SK-N-SH (cell line): ENCODE measurements around the gene CNPY2. TPM values are rescaled to one million over a fixed set of nuclear protein-coding genes. Genes with fewer than 3 reads are reported as not detected.

Experiments used
- CTCF ChIA-PET: fragments of 300-600, 350-600 bp; formaldehyde crosslinking; extraction: SDS; loops from one replicate; lab custom pipeline; 2021; lab: Yijun Ruan, JAX
- POLR2A ChIA-PET: fragments of 350-600 bp; sonication (Branson Sonifier 250); formaldehyde crosslinking; extraction: SDS; loops from one replicate; lab custom pipeline; 2020; ENCODE audit warnings: antibody characterized with exemption, inconsistent platforms; lab: Yijun Ruan, JAX
- DNase-seq: peaks from one replicate; pipeline ENCODE4 v3.0.0; 2012
- H2AFZ ChIP-seq: fragments of 200-600 bp; sonication (generic); 2 replicates; pipeline ENCODE4 v1.8.1; 2016; ENCODE audit warnings: antibody characterized with exemption, mild to moderate bottlenecking, low read depth
- H3F3A ChIP-seq: fragments of 200-600 bp; sonication (generic); replicated peaks from 2 replicates; pipeline ENCODE3; 2016; ENCODE audit warnings: antibody characterized with exemption, mild to moderate bottlenecking; ENCODE audit not compliant: insufficient read depth
- H3K27ac ChIP-seq, 2 experiments: fragments of 200-500 bp in 1 of 2; fragments of 200-600 bp in 1 of 2; sonication (Bioruptor generic) in 1 of 2; sonication (generic), shearing (Covaris generic) in 1 of 2; 2 replicates each; pipeline versions ENCODE4 v1.5.1 to v1.6.1; 2014 to 2016; ENCODE audit warnings: low read depth in 2 of 2, inconsistent platforms in 1 of 2, low read length in 1 of 2, mild to moderate bottlenecking in 1 of 2, mixed read lengths in 1 of 2
- H3K27me3 ChIP-seq: fragments of 200-600 bp; sonication (generic), shearing (Covaris generic); 2 replicates; pipeline ENCODE4 v1.6.1; 2016; ENCODE audit warnings: mixed run types; ENCODE audit not compliant: insufficient read depth
- H3K36me3 ChIP-seq, 2 experiments: fragments of 200-500 bp in 1 of 2; fragments of 200-600 bp in 1 of 2; sonication (Bioruptor generic) in 1 of 2; sonication (generic) in 1 of 2; replicated peaks in 1 of 2; 2 replicates each; pipeline versions ENCODE3 to v1.5.1; 2014 to 2016; ENCODE audit warnings: low read length in 1 of 2, mild to moderate bottlenecking in 1 of 2; ENCODE audit not compliant: insufficient read depth in 2 of 2, control insufficient read depth in 1 of 2
- H3K4me1 ChIP-seq, 2 experiments: fragments of 200-500 bp in 1 of 2; fragments of 200-600 bp in 1 of 2; sonication (Bioruptor generic) in 1 of 2; sonication (generic), shearing (Covaris generic) in 1 of 2; 2 replicates each; pipeline versions ENCODE4 v1.5.1 to v1.6.1; 2014 to 2016; ENCODE audit warnings: low read depth in 1 of 2, low read length in 1 of 2, mixed run types in 1 of 2; ENCODE audit not compliant: insufficient read depth in 2 of 2, control insufficient read depth in 1 of 2
- H3K4me2 ChIP-seq: fragments of 200-600 bp; sonication (generic), shearing (Covaris generic); 2 replicates; pipeline ENCODE4 v1.6.1; 2017; ENCODE audit warnings: mixed run types
- H3K4me3 ChIP-seq, 2 experiments: fragments of 200-500 bp in 1 of 2; fragments of 200-600 bp in 1 of 2; sonication (Bioruptor generic) in 1 of 2; sonication (generic), shearing (Covaris generic) in 1 of 2; 2 replicates each; pipeline versions ENCODE4 v1.5.1 to v1.8.1; 2014 to 2016; ENCODE audit warnings: low read depth in 2 of 2, inconsistent platforms in 1 of 2, low read length in 1 of 2, mild to moderate bottlenecking in 1 of 2, mixed read lengths in 1 of 2, moderate library complexity in 1 of 2
- H3K79me2 ChIP-seq: fragments of 200-600 bp; sonication (generic); 2 replicates; pipeline ENCODE4 v1.8.1; 2017; ENCODE audit warnings: mild to moderate bottlenecking; ENCODE audit not compliant: insufficient read depth
- H3K9ac ChIP-seq: fragments of 200-600 bp; sonication (generic); 2 replicates; pipeline ENCODE4 v1.6.1; 2017; ENCODE audit warnings: mixed run types
- H3K9me2 ChIP-seq: fragments of 200-600 bp; sonication (generic); 2 replicates; pipeline ENCODE4 v1.6.1; 2017; ENCODE audit warnings: mixed run types
- H3K9me3 ChIP-seq: fragments of 200-600 bp; sonication (generic); 2 replicates; pipeline ENCODE4 v1.6.1; 2017; ENCODE audit warnings: mixed run types, mild to moderate bottlenecking, moderate library complexity
- H4K20me1 ChIP-seq: fragments of 200-600 bp; sonication (generic); 2 replicates; pipeline ENCODE4 v1.6.1; 2017; ENCODE audit warnings: mild to moderate bottlenecking, mixed run types; ENCODE audit not compliant: insufficient read depth
- CHD2 ChIP-seq: fragments of 150-350 bp; IDR thresholded peaks from 2 replicates; pipeline ENCODE4 v1.6.1; 2018; ENCODE audit warnings: low read length; ENCODE audit not compliant: partially characterized antibody
- CTCF ChIP-seq: fragments of 200-600 bp; sonication (generic); IDR thresholded peaks from 2 replicates; pipeline ENCODE4 v1.6.1; 2017; ENCODE audit warnings: antibody characterized with exemption, mild to moderate bottlenecking, moderate library complexity
- ELF1 ChIP-seq: IDR thresholded peaks from 2 replicates; pipeline ENCODE4 v1.4.0; 2012
- EZH2phosphoT487 ChIP-seq: fragments of 200-600 bp; sonication (generic); IDR thresholded peaks from 2 replicates; pipeline ENCODE4 v1.6.1; 2017; ENCODE audit warnings: low read depth, mixed run types, mild to moderate bottlenecking, antibody characterized with exemption, moderate library complexity, borderline replicate concordance
- FOSL2 ChIP-seq: IDR thresholded peaks from 2 replicates; pipeline ENCODE4 v1.4.0; 2012; ENCODE audit warnings: low read depth, mild to moderate bottlenecking, moderate library complexity, borderline replicate concordance
- FOXJ3 ChIP-seq: sonication (generic); formaldehyde crosslinking; IDR thresholded peaks from 2 replicates; pipeline ENCODE4 v1.5.1; 2020; ENCODE audit warnings: mild to moderate bottlenecking, missing genetic modification reagents
- GABPA ChIP-seq: IDR thresholded peaks from 2 replicates; pipeline ENCODE4 v1.4.0; 2012; ENCODE audit warnings: low read depth, mild to moderate bottlenecking
- GATA2 ChIP-seq: sonication (generic); formaldehyde crosslinking; IDR thresholded peaks from 2 replicates; pipeline ENCODE4 v1.5.0; 2020; ENCODE audit warnings: mild to moderate bottlenecking, missing genetic modification reagents
- MEF2A ChIP-seq: IDR thresholded peaks from 2 replicates; pipeline ENCODE4 v1.4.0; 2012; ENCODE audit warnings: low read depth, borderline replicate concordance
- NFIC ChIP-seq: IDR thresholded peaks from 2 replicates; pipeline ENCODE4 v1.4.0; 2012; ENCODE audit warnings: borderline replicate concordance
- NRF1 ChIP-seq: IDR thresholded peaks from 2 replicates; pipeline ENCODE4 v1.6.1; 2012; ENCODE audit warnings: low read depth, mild to moderate bottlenecking, low read length
- PBX3 ChIP-seq: IDR thresholded peaks from 2 replicates; pipeline ENCODE4; 2012
- POLR2AphosphoS5 ChIP-seq: IDR thresholded peaks from 2 replicates; pipeline ENCODE4 v1.6.1; 2012; ENCODE audit warnings: low read depth, low read length
- RFX5 ChIP-seq: IDR thresholded peaks from 2 replicates; pipeline ENCODE4 v1.6.1; 2012; ENCODE audit warnings: mild to moderate bottlenecking, improper control_type of control experiment, low read length
- SIN3A ChIP-seq: IDR thresholded peaks from 2 replicates; pipeline ENCODE4 v1.6.1; 2012; ENCODE audit warnings: low read depth, mild to moderate bottlenecking, low read length, moderate library complexity, borderline replicate concordance
- SMC3 ChIP-seq: IDR thresholded peaks from 2 replicates; pipeline ENCODE4 v1.6.1; 2012; ENCODE audit warnings: low read depth, low read length, improper control_type of control experiment
- TAF1 ChIP-seq: IDR thresholded peaks from 2 replicates; pipeline ENCODE4 v1.6.1; 2012; ENCODE audit warnings: low read depth, mild to moderate bottlenecking, low read length, moderate library complexity, borderline replicate concordance
- USF1 ChIP-seq: IDR thresholded peaks from 2 replicates; pipeline ENCODE4 v1.4.0; 2012; ENCODE audit warnings: low read depth, borderline replicate concordance
- YY1 ChIP-seq: IDR thresholded peaks from 2 replicates; pipeline ENCODE4 v1.4.0; 2012; ENCODE audit warnings: low read depth, mild to moderate bottlenecking
- WGBS: methylation state at CpG from one replicate; pipeline ENCODE4 v1.1.6; 2017; ENCODE audit warnings: low lambda C conversion rate; 5-methylcytosine and 5-hydroxymethylcytosine counted together
- polyA plus RNA-seq, 3 experiments: library from polyadenylated mRNA; depleted of rRNA; stranded (reverse); fragments of >200 nt; gene quantifications; 2 replicates each; pipeline ENCODE4 v1.2.3, GENCODE V29; 2012
- TF ChIP-seq, protein P1 (sequence below): IDR thresholded peaks from 2 replicates; pipeline ENCODE4 v1.6.1; 2012; ENCODE audit warnings: mild to moderate bottlenecking, low read depth, low read length, moderate library complexity

Gene CNPY2
- polyA plus RNA-seq, 1 of the 3 experiments (the other 2 are of a cell fraction), result 191 TPM

- Histone ChIP-seq H3K4me1 (no peaks in the 10 kb centered on the region; a peak in 1 of 4 replicates), H3K79me2 (no peaks in the 10 kb centered on the region), H3K9ac (no peak overlapping the region), H3F3A (peaks cover 10% of the 10 kb centered on the region), H3K27ac (no peak overlapping the region), H3K27me3 (no peaks in the 10 kb centered on the region), H2AFZ (no peak overlapping the region), H4K20me1 (no peaks in the 10 kb centered on the region), H3K4me2 (no peak overlapping the region), H3K36me3 (peaks cover 26 to 35% of the 10 kb centered on the region in 2 experiments), H3K9me2 (no peaks in the 10 kb centered on the region), H3K4me3 (no peak overlapping the region), H3K9me3 (no peaks in the 10 kb centered on the region)
- DNase-seq, result no peak
- CTCF ChIA-PET, result interaction anchor here (0.8 to 2.2 kb wide), 2 partner anchors 84 to 123 kb away, joined by 3 to 7 read pairs; partner anchors contain the start of gene ANKRD52
- POLR2A ChIA-PET, result no interaction called here
- 13% methylated on average over 1 of the region's 1 CpG for WGBS
- TF ChIP-seq SMC3 (no peak), POLR2AphosphoS5 (no peak), MEF2A (no peak), USF1 (no peak), TAF1 (no peak), CTCF (no peak), RFX5 (no peak), FOSL2 (no peak), GABPA (no peak), NFIC (no peak), YY1 (no peak), ELF1 (no peak), PBX3 (no peak), FOXJ3 (CRISPR knock-in tag) (no peak), CHD2 (no peak), NRF1 (no peak), GATA2 (CRISPR knock-in tag) (no peak), SIN3A (no peak), EZH2phosphoT487 (no peak)
- TF ChIP-seq, protein P1, sequence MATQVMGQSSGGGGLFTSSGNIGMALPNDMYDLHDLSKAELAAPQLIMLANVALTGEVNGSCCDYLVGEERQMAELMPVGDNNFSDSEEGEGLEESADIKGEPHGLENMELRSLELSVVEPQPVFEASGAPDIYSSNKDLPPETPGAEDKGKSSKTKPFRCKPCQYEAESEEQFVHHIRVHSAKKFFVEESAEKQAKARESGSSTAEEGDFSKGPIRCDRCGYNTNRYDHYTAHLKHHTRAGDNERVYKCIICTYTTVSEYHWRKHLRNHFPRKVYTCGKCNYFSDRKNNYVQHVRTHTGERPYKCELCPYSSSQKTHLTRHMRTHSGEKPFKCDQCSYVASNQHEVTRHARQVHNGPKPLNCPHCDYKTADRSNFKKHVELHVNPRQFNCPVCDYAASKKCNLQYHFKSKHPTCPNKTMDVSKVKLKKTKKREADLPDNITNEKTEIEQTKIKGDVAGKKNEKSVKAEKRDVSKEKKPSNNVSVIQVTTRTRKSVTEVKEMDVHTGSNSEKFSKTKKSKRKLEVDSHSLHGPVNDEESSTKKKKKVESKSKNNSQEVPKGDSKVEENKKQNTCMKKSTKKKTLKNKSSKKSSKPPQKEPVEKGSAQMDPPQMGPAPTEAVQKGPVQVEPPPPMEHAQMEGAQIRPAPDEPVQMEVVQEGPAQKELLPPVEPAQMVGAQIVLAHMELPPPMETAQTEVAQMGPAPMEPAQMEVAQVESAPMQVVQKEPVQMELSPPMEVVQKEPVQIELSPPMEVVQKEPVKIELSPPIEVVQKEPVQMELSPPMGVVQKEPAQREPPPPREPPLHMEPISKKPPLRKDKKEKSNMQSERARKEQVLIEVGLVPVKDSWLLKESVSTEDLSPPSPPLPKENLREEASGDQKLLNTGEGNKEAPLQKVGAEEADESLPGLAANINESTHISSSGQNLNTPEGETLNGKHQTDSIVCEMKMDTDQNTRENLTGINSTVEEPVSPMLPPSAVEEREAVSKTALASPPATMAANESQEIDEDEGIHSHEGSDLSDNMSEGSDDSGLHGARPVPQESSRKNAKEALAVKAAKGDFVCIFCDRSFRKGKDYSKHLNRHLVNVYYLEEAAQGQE, result no peak
Measured at GRCh38 chr12:56341616-56342015, 25.8 kb upstream of the CNPY2 start.
